ENCODE data around the gene ZNF669.

ZNF669 gene

GRCh38 chr1:247110627-247111258, 6.6 kb upstream of the ZNF669 start:
- DNase-seq: no peak

- no peak for DNase-seq
These were observed 3.5 kb upstream of the ZNF669 start for GRCh38 chr1:247107694-247108093.

- DNase-seq: no peak
These were observed 1.8 kb upstream of the ZNF669 start for GRCh38 chr1:247105966-247106365.

- no peak for DNase-seq
These were observed 809 bp upstream of the ZNF669 start for GRCh38 chr1:247104965-247105364.

GRCh38 chr1:247102381-247102780, 1.8 kb downstream of the ZNF669 start:
- no peak for DNase-seq

GRCh38 chr1:247100676-247101279, 3.4 kb downstream of the ZNF669 start:
- no peak for DNase-seq

GRCh38 chr1:247096958-247097357, 7.2 kb downstream of the ZNF669 start:
- DNase-seq: no peak

GRCh38 chr1:247096544-247096943, 7.6 kb downstream of the ZNF669 start:
- no peak for DNase-seq

GRCh38 chr1:247096112-247096511, 8.0 kb downstream of the ZNF669 start:
- DNase-seq: no peak

GRCh38 chr1:247090455-247090854, 13.7 kb downstream of the ZNF669 start:
- DNase-seq: no peak

- no peak for DNase-seq
These were observed 14.4 kb downstream of the ZNF669 start for GRCh38 chr1:247089616-247090375.

- no peak for DNase-seq
These were observed 15.2 kb downstream of the ZNF669 start for GRCh38 chr1:247088967-247089366.

- DNase-seq: no peak
These were observed 16.9 kb downstream of the ZNF669 start for GRCh38 chr1:247087256-247087655.

- no peak for DNase-seq
These were observed 18.8 kb downstream of the ZNF669 start for GRCh38 chr1:247085310-247085709.

- DNase-seq: no peak
These were observed 19.4 kb downstream of the ZNF669 start for GRCh38 chr1:247084771-247085170.

- no peak for DNase-seq
These were observed 24.8 kb downstream of the ZNF669 start for GRCh38 chr1:247079141-247079874.

- peak; percentile 73 for DNase-seq
These were observed 25.7 kb downstream of the ZNF669 start, which contains the start of gene ZNF670 for GRCh38 chr1:247078258-247079140. Gene ZNF670, minus strand, starts transcription at chr1:247078811. Its CDS starts 215 bp downstream, at chr1:247078596.

- DNase-seq: no peak
These were observed 26.3 kb downstream of the ZNF669 start for GRCh38 chr1:247077876-247078257.

- no peak for DNase-seq
These were observed 26.9 kb downstream of the ZNF669 start for GRCh38 chr1:247077213-247077612.

- no peak for DNase-seq
These were observed 33.5 kb downstream of the ZNF669 start for GRCh38 chr1:247070645-247071044.

- DNase-seq: no peak
These were observed 39.9 kb downstream of the ZNF669 start for GRCh38 chr1:247064304-247064703.

- no peak for DNase-seq
These were observed 43.4 kb downstream of the ZNF669 start for GRCh38 chr1:247060771-247061170.

Data from NK-92 treated with Interleukin-12 subunit alpha and Interleukin-12 subunit beta, amount 100 ng/mL, for 24 hours (cell line).